Endodermal cell (in vitro differentiated cells): ENCODE data around the gene SELENOH. TPM values are rescaled to one million over a fixed set of nuclear protein-coding genes. Genes with fewer than 3 reads are reported as not detected.

ENCODE experiments used
- DNase-seq: peaks from one replicate; pipeline ENCODE4 v3.0.0-alpha.2; 2017
- H3K27ac ChIP-seq: 2 replicates; pipeline ENCODE4 v1.5.1; 2013; ENCODE audit warnings: mild to moderate bottlenecking, low read depth, low read length, moderate library complexity
- H3K27me3 ChIP-seq: 2 replicates; pipeline ENCODE4 v1.6.1; 2013; ENCODE audit warnings: mild to moderate bottlenecking, low read length, moderate library complexity; ENCODE audit not compliant: insufficient read depth, control insufficient read depth, poor library complexity, severe bottlenecking
- H3K36me3 ChIP-seq: 2 replicates; pipeline ENCODE4 v1.7.0; 2013; ENCODE audit warnings: mild to moderate bottlenecking, low read length, moderate library complexity; ENCODE audit not compliant: control insufficient read depth, insufficient read depth
- H3K4me1 ChIP-seq: one replicate; pipeline ENCODE4 v1.7.0; 2013; ENCODE audit warnings: low read length; ENCODE audit not compliant: control insufficient read depth, insufficient read depth
- H3K4me3 ChIP-seq: 2 replicates; pipeline ENCODE4 v1.5.1; 2013; ENCODE audit warnings: mild to moderate bottlenecking, low read length, moderate library complexity
- H3K9ac ChIP-seq: 2 replicates; pipeline ENCODE4 v1.6.1; 2013; ENCODE audit warnings: mild to moderate bottlenecking, low read length, moderate library complexity; ENCODE audit not compliant: poor library complexity, severe bottlenecking; ENCODE audit errors: extremely low read depth
- H3K9me3 ChIP-seq: 2 replicates; pipeline ENCODE4 v1.6.1; 2013; ENCODE audit warnings: mild to moderate bottlenecking, low read length, moderate library complexity; ENCODE audit not compliant: control insufficient read depth
- H3K27ac Mint-ChIP-seq: 2 replicates; pipeline ENCODE4 v1.8.0; 2020; ENCODE audit warnings: mixed read lengths
- H3K27me3 Mint-ChIP-seq: 2 replicates; pipeline ENCODE4 v1.8.0; 2021; ENCODE audit warnings: mild to moderate bottlenecking, mixed read lengths; ENCODE audit not compliant: insufficient read depth
- H3K36me3 Mint-ChIP-seq: 2 replicates; pipeline ENCODE4 v1.8.0; 2020; ENCODE audit warnings: low read depth, mixed read lengths
- H3K4me1 Mint-ChIP-seq: 2 replicates; pipeline ENCODE4 v1.8.0; 2020; ENCODE audit warnings: mixed read lengths
- H3K4me3 Mint-ChIP-seq: 2 replicates; pipeline ENCODE4 v1.8.0; 2020; ENCODE audit warnings: mild to moderate bottlenecking, moderate library complexity, mixed read lengths
- H3K9me3 Mint-ChIP-seq: 2 replicates; pipeline ENCODE4 v1.8.0; 2020; ENCODE audit warnings: mild to moderate bottlenecking, mixed read lengths
- CTCF ChIP-seq: fragments of 200-600 bp; sonication (generic); conservative IDR thresholded peaks from 2 replicates; pipeline ENCODE4 v1.5.0; 2021; ENCODE audit warnings: antibody characterized with exemption, mild to moderate bottlenecking
- WGBS, 2 experiments: methylation state at CpG; one replicate each; pipeline versions ENCODE4 v1.1.5 to v1.1.7; 2013; ENCODE audit warnings: missing lambda C conversion rate in 2 of 2, mixed read lengths in 1 of 2; ENCODE audit not compliant: insufficient coverage in 1 of 2, insufficient read length in 1 of 2; 5-methylcytosine and 5-hydroxymethylcytosine counted together
- total RNA-seq, 2 donors: library from RNA; stranded (reverse); fragmentation: NEBNext Ultra II Directional in 1 of 2; extraction: Animal tissue kit (Norgen Biotek cat#: 25700) in 1 of 2; gene quantifications; 2 replicates in 1 of 2; 3 replicates in 1 of 2; pipeline ENCODE4 v1.2.1, GENCODE V29; 2021

Gene SELENOH
- total RNA-seq, 2 donors from 2014 or later, result 213 to 226 TPM

GRCh38 chr11:57775491-57775890 is 34.2 kb downstream of the SELENOH start:
- Histone ChIP-seq H3K36me3 (peaks cover 24% of the 10 kb centered on the region), H3K9me3 (no peaks in the 10 kb centered on the region), H3K27ac (peak overlapping the region; percentile 98), H3K27me3 (no peaks in the 10 kb centered on the region), H3K4me3 (peak overlapping the region; percentile 68), H3K9ac (peak overlapping the region; percentile 23), H3K4me1 (peaks cover 39% of the 10 kb centered on the region)
- peaks cover 73% of the 10 kb centered on the region for H3K4me1 Mint-ChIP-seq
- DNase-seq, result no peak
- peak overlapping the region; percentile 100 for H3K27ac Mint-ChIP-seq
- 69 to 100% methylated on average over 1 to 5 of the region's 5 CpGs for WGBS, 2 experiments
- peaks cover 14% of the 10 kb centered on the region for H3K36me3 Mint-ChIP-seq
- H3K27me3 Mint-ChIP-seq, result no peaks in the 10 kb centered on the region
- H3K4me3 Mint-ChIP-seq, result peak overlapping the region; percentile 41
- no peak for TF ChIP-seq CTCF
- H3K9me3 Mint-ChIP-seq, result no peaks in the 10 kb centered on the region

GRCh38 chr11:57776031-57776521 is 34.8 kb downstream of the SELENOH start:
- 74 to 100% methylated on average over 1 to 2 of the region's 3 CpGs for WGBS, 2 experiments
- H3K9ac ChIP-seq, result peak overlapping the region; percentile 23
- DNase-seq, result peak; percentile 76
- peak overlapping the region; percentile 68 for H3K4me3 ChIP-seq
- Mint-ChIP-seq H3K27ac (peak overlapping the region; percentile 100), H3K4me1 (peaks cover 78% of the 10 kb centered on the region), H3K4me3 (peak overlapping the region; percentile 41), H3K36me3 (peaks cover 10% of the 10 kb centered on the region), H3K9me3 (no peaks in the 10 kb centered on the region), H3K27me3 (no peaks in the 10 kb centered on the region)
- peak overlapping the region; percentile 98 for H3K27ac ChIP-seq
- H3K36me3 ChIP-seq, result peaks cover 19% of the 10 kb centered on the region
- H3K4me1 ChIP-seq, result peaks cover 40% of the 10 kb centered on the region
- H3K9me3 ChIP-seq, result no peaks in the 10 kb centered on the region
- no peak for TF ChIP-seq CTCF
- no peaks in the 10 kb centered on the region for H3K27me3 ChIP-seq

GRCh38 chr11:57776577-57777210 is 35.4 kb downstream of the SELENOH start:
- H3K4me1 ChIP-seq, result peaks cover 40% of the 10 kb centered on the region
- H3K27ac Mint-ChIP-seq, result peak overlapping the region; percentile 100
- peaks cover 82% of the 10 kb centered on the region for H3K4me1 Mint-ChIP-seq
- H3K36me3 Mint-ChIP-seq, result peaks cover 8% of the 10 kb centered on the region
- no peaks in the 10 kb centered on the region for H3K9me3 Mint-ChIP-seq
- H3K27me3 ChIP-seq, result no peaks in the 10 kb centered on the region
- H3K27ac ChIP-seq, result peak overlapping the region; percentile 98
- no peak for TF ChIP-seq CTCF
- H3K4me3 ChIP-seq, result peak overlapping the region; percentile 68
- H3K27me3 Mint-ChIP-seq, result no peaks in the 10 kb centered on the region
- 63% methylated on average over 2 of the region's 2 CpGs; no CpG with 5 or more reads in 1 of the 2 experiments for WGBS, 2 experiments
- H3K9me3 ChIP-seq, result no peaks in the 10 kb centered on the region
- no peak for DNase-seq
- peak overlapping the region; percentile 41 for H3K4me3 Mint-ChIP-seq
- peak overlapping the region; percentile 92 for H3K9ac ChIP-seq
- peaks cover 14% of the 10 kb centered on the region for H3K36me3 ChIP-seq
